Mesenchymal stem cell (in vitro differentiated cells and primary cell): ENCODE data around the gene ACO2.

Source experiments
- DNase-seq: peaks from one replicate; pipeline ENCODE4 v3.0.0-alpha.2; 2013
- H2AFZ ChIP-seq: one replicate; pipeline ENCODE4 v1.6.1; 2013; ENCODE audit warnings: low read depth, mild to moderate bottlenecking, control low read depth, inconsistent platforms, low read length, moderate library complexity
- H2AK5ac ChIP-seq: 2 replicates; pipeline ENCODE4 v1.6.1; 2013; ENCODE audit warnings: low read length, moderate library complexity, mild to moderate bottlenecking, inconsistent platforms; ENCODE audit not compliant: severe bottlenecking
- H2BK120ac ChIP-seq: one replicate; pipeline ENCODE4 v1.6.1; 2013; ENCODE audit warnings: low read depth, mild to moderate bottlenecking, inconsistent platforms, low read length, moderate library complexity
- H2BK12ac ChIP-seq, 2 experiments: one replicate each; pipeline ENCODE4 v1.6.1; 2013; ENCODE audit warnings: inconsistent platforms in 2 of 2, low read length in 2 of 2, mild to moderate bottlenecking in 2 of 2, moderate library complexity in 2 of 2, control low read depth in 1 of 2
- H2BK15ac ChIP-seq: one replicate; pipeline ENCODE4 v1.6.1; 2013; ENCODE audit warnings: mild to moderate bottlenecking, low read depth, inconsistent platforms; ENCODE audit not compliant: poor library complexity, severe bottlenecking
- H2BK5ac ChIP-seq: 2 replicates; pipeline ENCODE4 v1.6.1; 2013; ENCODE audit warnings: low read depth, mild to moderate bottlenecking, low read length, control low read depth, inconsistent platforms; ENCODE audit not compliant: poor library complexity, severe bottlenecking
- H3K14ac ChIP-seq, 2 experiments: one replicate each; pipeline ENCODE4 v1.6.1; 2013; ENCODE audit warnings: inconsistent platforms in 2 of 2, low read length in 2 of 2, control low read depth in 1 of 2, mild to moderate bottlenecking in 1 of 2, moderate library complexity in 1 of 2
- H3K18ac ChIP-seq, 2 experiments: one replicate each; pipeline ENCODE4 v1.6.1; 2013; ENCODE audit warnings: inconsistent platforms in 2 of 2, low read length in 2 of 2, control low read depth in 1 of 2, low read depth in 1 of 2, mild to moderate bottlenecking in 1 of 2
- H3K23ac ChIP-seq, 2 experiments: one replicate each; pipeline ENCODE4 v1.6.1; 2013; ENCODE audit warnings: inconsistent platforms in 2 of 2, low read length in 2 of 2, mild to moderate bottlenecking in 2 of 2, moderate library complexity in 2 of 2, control low read depth in 1 of 2
- H3K27ac ChIP-seq: 2 replicates; pipeline ENCODE4 v1.5.1; 2013; ENCODE audit warnings: mild to moderate bottlenecking, moderate library complexity, low read length, control low read depth, inconsistent platforms; ENCODE audit not compliant: poor library complexity, severe bottlenecking
- H3K27me3 ChIP-seq, 2 experiments: 2 replicates each; pipeline versions ENCODE4 v1.6.1 to v1.7.0; 2013; ENCODE audit warnings: low read length in 2 of 2, mild to moderate bottlenecking in 2 of 2, moderate library complexity in 2 of 2, control low read depth in 1 of 2, inconsistent platforms in 1 of 2; ENCODE audit not compliant: control insufficient read depth in 1 of 2, insufficient read depth in 1 of 2
- H3K36me3 ChIP-seq, 2 experiments: 2 replicates each; pipeline versions ENCODE4 v1.6.1 to v1.7.0; 2013; ENCODE audit warnings: low read length in 2 of 2, control low read depth in 1 of 2, inconsistent platforms in 1 of 2, low read depth in 1 of 2, mild to moderate bottlenecking in 1 of 2; ENCODE audit not compliant: insufficient read depth in 2 of 2, control insufficient read depth in 1 of 2
- H3K4ac ChIP-seq, 2 experiments: one replicate each; pipeline ENCODE4 v1.6.1; 2013; ENCODE audit warnings: inconsistent platforms in 2 of 2, low read length in 2 of 2, mild to moderate bottlenecking in 2 of 2, moderate library complexity in 2 of 2, control low read depth in 1 of 2, low read depth in 1 of 2
- H3K4me1 ChIP-seq: 2 replicates; pipeline ENCODE4 v1.6.1; 2013; ENCODE audit warnings: low read depth, low read length, control low read depth; ENCODE audit not compliant: control insufficient read depth, insufficient read depth
- H3K4me2 ChIP-seq: 2 replicates; pipeline ENCODE4 v1.6.1; 2013; ENCODE audit warnings: low read length, mild to moderate bottlenecking, inconsistent platforms; ENCODE audit not compliant: poor library complexity, severe bottlenecking
- H3K4me3 ChIP-seq, 2 experiments: 2 replicates each; pipeline versions ENCODE4 v1.5.1 to v1.7.0; 2013; ENCODE audit warnings: low read length in 2 of 2, mild to moderate bottlenecking in 2 of 2, control low read depth in 1 of 2, low read depth in 1 of 2; ENCODE audit not compliant: insufficient read depth in 1 of 2
- H3K79me1 ChIP-seq: replicated peaks from 2 replicates; pipeline ENCODE4 v1.6.1; 2013; ENCODE audit warnings: mild to moderate bottlenecking, control low read depth, low read length, inconsistent platforms; ENCODE audit not compliant: poor library complexity, severe bottlenecking
- H3K9ac ChIP-seq: 2 replicates; pipeline ENCODE4 v1.7.0; 2013; ENCODE audit warnings: mild to moderate bottlenecking, low read length, moderate library complexity
- H3K9me3 ChIP-seq: 2 replicates; pipeline ENCODE4 v1.7.0; 2013; ENCODE audit warnings: mild to moderate bottlenecking, low read length; ENCODE audit not compliant: control insufficient read depth
- H4K8ac ChIP-seq: one replicate; pipeline ENCODE4 v1.6.1; 2013; ENCODE audit warnings: inconsistent platforms, mild to moderate bottlenecking, low read length, moderate library complexity
- H4K91ac ChIP-seq: one replicate; pipeline ENCODE4 v1.6.1; 2013; ENCODE audit warnings: mild to moderate bottlenecking, low read length, inconsistent platforms
- WGBS: methylation state at CpG from one replicate; pipeline ENCODE4 v1.1.7; 2013; ENCODE audit warnings: mixed read lengths; 5-methylcytosine and 5-hydroxymethylcytosine counted together

Gene ACO2

GRCh38 chr22:41542224-41542623, 73.3 kb downstream of the ACO2 start:
- Histone ChIP-seq H3K27me3 (no peaks in the 10 kb centered on the region), H2BK15ac (no peak overlapping the region), H3K4me2 (no peak overlapping the region)

GRCh38 chr22:41543854-41544670, 75.1 kb downstream of the ACO2 start, which contains the start of gene POLR3H:
Gene POLR3H (minus strand): TSS chr22:41544470. CDS start chr22:41544101, 369 bp downstream.
- peak within 1 kb of the TSS in 1 of 2 experiments; percentile 19 for H3K23ac ChIP-seq
- H2AK5ac ChIP-seq: peak within 1 kb of the TSS; percentile 44
- peak within 1 kb of the TSS; percentile 82 to 92 for H3K4me3 ChIP-seq
- no peaks in the 10 kb centered on the region for H3K27me3 ChIP-seq
- peak within 1 kb of the TSS; percentile 54 for H2BK120ac ChIP-seq
- H4K8ac ChIP-seq: peak within 1 kb of the TSS; percentile 61
- peak within 1 kb of the TSS; percentile 96 for H3K9ac ChIP-seq
- peak within 1 kb of the TSS; percentile 60 for H2BK15ac ChIP-seq
- H2BK12ac ChIP-seq: peak within 1 kb of the TSS in 1 of 2 experiments; percentile 71
- H3K4ac ChIP-seq: peak within 1 kb of the TSS; percentile 64 to 87
- peak within 1 kb of the TSS in 1 of 2 experiments; percentile 97 for H3K14ac ChIP-seq
- under 1% methylated on average over 79 of the region's 80 CpGs for WGBS
- H3K4me1 ChIP-seq: peaks cover 12% of the 10 kb centered on the region
- H3K36me3 ChIP-seq: peaks cover 4 to 18% of the 10 kb centered on the region in 2 experiments
- peak within 1 kb of the TSS; percentile 91 to 97 for H3K18ac ChIP-seq
- peak; percentile 81 for DNase-seq
- H2AFZ ChIP-seq: peak within 1 kb of the TSS; percentile 99
- peaks cover 2% of the 10 kb centered on the region for H3K79me1 ChIP-seq
- H4K91ac ChIP-seq: peak within 1 kb of the TSS; percentile 64
- no peak within 1 kb of the TSS for H2BK5ac ChIP-seq
- H3K4me2 ChIP-seq: peak within 1 kb of the TSS; percentile 89
- peak within 1 kb of the TSS; percentile 87 for H3K27ac ChIP-seq
- H3K9me3 ChIP-seq: no peaks in the 10 kb centered on the region

More at GRCh38 chr22:41542224-41542623, 73.3 kb downstream of the ACO2 start:
- H2BK5ac ChIP-seq: no peak overlapping the region
- H2BK120ac ChIP-seq: no peak overlapping the region
- DNase-seq: no peak
- H3K4me3 ChIP-seq: peak overlapping the region in 1 of 2 experiments; percentile 92
- H3K9me3 ChIP-seq: no peaks in the 10 kb centered on the region
- H3K18ac ChIP-seq: no peak overlapping the region
- H3K27ac ChIP-seq: no peak overlapping the region
- no peak overlapping the region for H2AFZ ChIP-seq
- peaks cover 7% of the 10 kb centered on the region for H3K79me1 ChIP-seq
- no peak overlapping the region for H4K91ac ChIP-seq
- H3K36me3 ChIP-seq: peaks cover 13 to 30% of the 10 kb centered on the region in 2 experiments
- H3K4ac ChIP-seq: no peak overlapping the region
- H2BK12ac ChIP-seq: no peak overlapping the region
- H3K23ac ChIP-seq: no peak overlapping the region
- no peak overlapping the region for H3K14ac ChIP-seq
- no peak overlapping the region for H2AK5ac ChIP-seq
- H3K9ac ChIP-seq: peak overlapping the region; percentile 6
- 98% methylated on average over 4 of the region's 4 CpGs for WGBS
- no peak overlapping the region for H4K8ac ChIP-seq
- peaks cover 12% of the 10 kb centered on the region for H3K4me1 ChIP-seq

DNA sequence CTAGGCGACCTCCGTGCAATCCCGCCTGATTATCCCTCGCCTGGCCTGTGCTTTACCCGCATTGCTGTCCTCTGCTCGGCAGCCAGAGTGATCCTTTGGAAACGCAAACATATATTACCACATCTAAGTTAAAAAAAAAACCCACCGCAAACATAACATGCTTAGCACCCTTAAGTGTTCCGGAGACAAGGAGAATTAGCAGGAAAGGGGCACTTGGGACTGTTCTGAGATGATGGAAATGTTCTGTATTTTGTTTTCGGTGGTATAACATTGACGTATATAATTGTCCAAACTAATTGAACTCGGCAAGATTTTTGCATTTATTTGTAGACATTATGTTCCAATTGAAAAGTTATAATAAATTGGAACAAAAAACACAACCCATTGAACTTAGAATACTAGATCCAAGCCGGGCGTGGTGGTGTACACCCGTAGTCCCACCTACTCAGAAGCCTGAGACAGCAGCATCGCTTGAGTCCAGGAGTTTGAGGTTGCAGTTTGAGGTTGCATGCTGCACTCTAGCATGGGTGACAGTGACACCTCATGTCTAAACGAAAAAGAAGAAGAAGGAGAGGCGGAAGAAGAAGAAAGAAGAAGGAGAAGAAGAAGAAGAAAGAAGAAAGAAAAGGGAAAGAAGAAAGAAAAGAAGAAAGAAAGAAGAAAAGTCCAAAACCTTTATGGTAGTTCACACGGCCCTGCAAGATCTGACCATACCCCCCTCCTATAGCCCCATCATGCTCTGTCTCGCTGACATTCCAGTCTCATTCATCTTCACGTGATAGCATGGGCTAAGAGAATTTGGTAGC, 76.0 kb downstream of the ACO2 start:
- Histone ChIP-seq H2AFZ (no peak overlapping the region), H2BK15ac (no peak overlapping the region), H3K36me3 (peaks cover 0 to 10% of the 10 kb centered on the region in 2 experiments), H3K14ac (no peak overlapping the region), H3K18ac (no peak overlapping the region), H3K9ac (peak overlapping the region; percentile 84), H3K27me3 (no peaks in the 10 kb centered on the region), H2BK120ac (no peak overlapping the region), H4K8ac (no peak overlapping the region), H3K4me1 (peaks cover 13% of the 10 kb centered on the region), H3K4me3 (peak overlapping the region in 1 of 2 experiments; percentile 72), H3K9me3 (no peaks in the 10 kb centered on the region), H3K4me2 (peak overlapping the region; percentile 60), H3K4ac (no peak overlapping the region), H3K23ac (no peak overlapping the region), H3K79me1 (no peaks in the 10 kb centered on the region), H2AK5ac (no peak overlapping the region), H2BK5ac (no peak overlapping the region), H3K27ac (no peak overlapping the region), H2BK12ac (no peak overlapping the region), H4K91ac (no peak overlapping the region)
- 44% methylated on average over 13 of the region's 21 CpGs for WGBS
- DNase-seq: peak; percentile 98

- Histone ChIP-seq H3K4me2 (no peak overlapping the region), H3K9me3 (no peaks in the 10 kb centered on the region), H3K4me1 (peaks cover 1% of the 10 kb centered on the region), H3K79me1 (no peaks in the 10 kb centered on the region), H3K9ac (no peak overlapping the region), H3K18ac (no peak overlapping the region), H4K8ac (no peak overlapping the region), H3K14ac (no peak overlapping the region), H2BK12ac (no peak overlapping the region), H2BK5ac (no peak overlapping the region), H3K27ac (no peak overlapping the region), H2BK15ac (no peak overlapping the region), H3K23ac (no peak overlapping the region), H3K4me3 (no peak overlapping the region), H3K4ac (no peak overlapping the region), H3K27me3 (no peaks in the 10 kb centered on the region), H2AK5ac (no peak overlapping the region), H3K36me3 (no peaks in the 10 kb centered on the region), H4K91ac (no peak overlapping the region), H2BK120ac (no peak overlapping the region), H2AFZ (no peak overlapping the region)
- no peak for DNase-seq
- WGBS: 92% methylated on average over 5 of the region's 5 CpGs
Observed at GRCh38 chr22:41548830-41549211, 79.9 kb downstream of the ACO2 start.
